H1 (cell line): ENCODE data around the gene FBXL17. TPM values are rescaled to one million over a fixed set of nuclear protein-coding genes. Genes with fewer than 3 reads are reported as not detected.

Experiments used
- ASH2L ChIP-seq: fragments of 200-600, 300-600 bp; sonication (generic); IDR thresholded peaks from one replicate; pipeline ENCODE4 v1.7.1; 2017; ENCODE audit warnings: low read length
- CHD7 ChIP-seq: fragments of 300-600 bp; sonication (generic); IDR thresholded peaks from 2 replicates; pipeline ENCODE4 v1.7.1; 2012; ENCODE audit warnings: low read length, moderate library complexity, mild to moderate bottlenecking, inconsistent platforms; ENCODE audit not compliant: insufficient replicate concordance
- GTF2F1 ChIP-seq: IDR thresholded peaks from 2 replicates; pipeline ENCODE4 v1.6.1; 2012; ENCODE audit warnings: low read depth, low read length, improper control_type of control experiment, borderline replicate concordance
- SP1 ChIP-seq: IDR thresholded peaks from 2 replicates; pipeline ENCODE4 v1.6.1; 2011; ENCODE audit warnings: low read depth, low read length
- USF2 ChIP-seq: IDR thresholded peaks from 2 replicates; pipeline ENCODE4 v1.6.1; 2011; ENCODE audit warnings: low read length, improper control_type of control experiment
- polyA plus RNA-seq, 7 experiments: library from polyadenylated mRNA; depleted of rRNA in 3 of 7; stranded (reverse) in 5 of 7; unstranded in 2 of 7; fragments of >200 nt in 5 of 7; fragments of 200-250 nt in 2 of 7; gene quantifications; 1 replicate in 5 of 7; 2 replicates in 1 of 7; 4 replicates in 1 of 7; pipeline versions ENCODE4 v1.2.1 to v1.2.3, GENCODE V29; 2011 to 2013; ENCODE audit warnings: missing spikeins in 2 of 7, mixed read lengths in 2 of 7
- total RNA-seq: library from RNA; stranded (reverse); fragmentation: NEBNext Ultra II Directional; extraction: Animal tissue kit (Norgen Biotek cat#: 25700); gene quantifications from 2 replicates; pipeline ENCODE4 v1.2.1, GENCODE V29; 2021
- TF ChIP-seq, protein P1 (sequence below), 3 experiments: IDR thresholded peaks; 1 replicate in 2 of 3; 2 replicates in 1 of 3; pipeline versions ENCODE4 v1.5.1 to v1.6.1; 2011; ENCODE audit warnings: low read length in 3 of 3, mild to moderate bottlenecking in 3 of 3, inconsistent platforms in 2 of 3, low read depth in 1 of 3, moderate library complexity in 1 of 3; ENCODE audit not compliant: insufficient read depth in 1 of 3; ENCODE audit errors: control extremely low read depth in 1 of 3

Gene FBXL17
- total and polyA plus RNA-seq, 2 of the 8 experiments (the other 6 are each of a cell fraction or from before 2014, with no cell fraction given): 0.35 to 4.3 TPM

- no peak for TF ChIP-seq CHD7
- no peak for TF ChIP-seq ASH2L
- no peak for TF ChIP-seq SP1
- TF ChIP-seq USF2: no peak
- TF ChIP-seq, protein P1, sequence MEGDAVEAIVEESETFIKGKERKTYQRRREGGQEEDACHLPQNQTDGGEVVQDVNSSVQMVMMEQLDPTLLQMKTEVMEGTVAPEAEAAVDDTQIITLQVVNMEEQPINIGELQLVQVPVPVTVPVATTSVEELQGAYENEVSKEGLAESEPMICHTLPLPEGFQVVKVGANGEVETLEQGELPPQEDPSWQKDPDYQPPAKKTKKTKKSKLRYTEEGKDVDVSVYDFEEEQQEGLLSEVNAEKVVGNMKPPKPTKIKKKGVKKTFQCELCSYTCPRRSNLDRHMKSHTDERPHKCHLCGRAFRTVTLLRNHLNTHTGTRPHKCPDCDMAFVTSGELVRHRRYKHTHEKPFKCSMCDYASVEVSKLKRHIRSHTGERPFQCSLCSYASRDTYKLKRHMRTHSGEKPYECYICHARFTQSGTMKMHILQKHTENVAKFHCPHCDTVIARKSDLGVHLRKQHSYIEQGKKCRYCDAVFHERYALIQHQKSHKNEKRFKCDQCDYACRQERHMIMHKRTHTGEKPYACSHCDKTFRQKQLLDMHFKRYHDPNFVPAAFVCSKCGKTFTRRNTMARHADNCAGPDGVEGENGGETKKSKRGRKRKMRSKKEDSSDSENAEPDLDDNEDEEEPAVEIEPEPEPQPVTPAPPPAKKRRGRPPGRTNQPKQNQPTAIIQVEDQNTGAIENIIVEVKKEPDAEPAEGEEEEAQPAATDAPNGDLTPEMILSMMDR (IDR thresholded peaks at IDR 0.05; ENCODE audit: control extremely low read depth in 1 of 3, insufficient read depth in 1 of 3, low read depth in 1 of 3, low read length in 3 of 3): no peak
- TF ChIP-seq GTF2F1: no peak
- TF ChIP-seq, all 59 proteins: peak for 0
Measured at GRCh38 chr5:107867266-107867665, 514.6 kb downstream of the FBXL17 start (continued).
